Measurements from ENCODE around the gene ADAM17.

DNA sequence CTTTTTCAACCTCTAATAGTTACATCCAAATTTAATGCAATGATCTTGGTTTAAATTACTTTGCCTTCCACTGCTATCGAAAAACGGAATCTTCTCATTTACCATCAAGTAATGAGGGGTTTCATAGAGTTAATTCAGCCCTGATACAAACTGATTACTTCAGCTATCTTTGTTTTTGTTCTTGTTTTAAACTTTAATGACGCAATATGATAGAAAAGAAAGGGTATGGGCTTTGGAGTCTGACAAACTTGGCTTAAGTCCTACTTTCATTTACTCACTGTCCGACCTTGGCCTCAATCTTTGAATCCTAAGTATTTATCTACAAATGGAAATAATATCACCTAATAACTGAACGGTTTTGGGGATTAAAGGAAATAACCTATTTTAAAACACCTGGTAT is 16.1 kb downstream of the ADAM17 start:
- TF ChIP-seq, protein P1, sequence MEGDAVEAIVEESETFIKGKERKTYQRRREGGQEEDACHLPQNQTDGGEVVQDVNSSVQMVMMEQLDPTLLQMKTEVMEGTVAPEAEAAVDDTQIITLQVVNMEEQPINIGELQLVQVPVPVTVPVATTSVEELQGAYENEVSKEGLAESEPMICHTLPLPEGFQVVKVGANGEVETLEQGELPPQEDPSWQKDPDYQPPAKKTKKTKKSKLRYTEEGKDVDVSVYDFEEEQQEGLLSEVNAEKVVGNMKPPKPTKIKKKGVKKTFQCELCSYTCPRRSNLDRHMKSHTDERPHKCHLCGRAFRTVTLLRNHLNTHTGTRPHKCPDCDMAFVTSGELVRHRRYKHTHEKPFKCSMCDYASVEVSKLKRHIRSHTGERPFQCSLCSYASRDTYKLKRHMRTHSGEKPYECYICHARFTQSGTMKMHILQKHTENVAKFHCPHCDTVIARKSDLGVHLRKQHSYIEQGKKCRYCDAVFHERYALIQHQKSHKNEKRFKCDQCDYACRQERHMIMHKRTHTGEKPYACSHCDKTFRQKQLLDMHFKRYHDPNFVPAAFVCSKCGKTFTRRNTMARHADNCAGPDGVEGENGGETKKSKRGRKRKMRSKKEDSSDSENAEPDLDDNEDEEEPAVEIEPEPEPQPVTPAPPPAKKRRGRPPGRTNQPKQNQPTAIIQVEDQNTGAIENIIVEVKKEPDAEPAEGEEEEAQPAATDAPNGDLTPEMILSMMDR (IDR thresholded peaks at IDR 0.05; ENCODE audit: low read depth, low read length) = no peak
- no peak for TF ChIP-seq EZH2phosphoT487 (IDR thresholded peaks at IDR 0.05; ENCODE audit: low read depth)

Data from OCI-LY3 (cell line).